WTC11 (cell line): ENCODE measurements around the gene ENDOV. TPM values are rescaled to one million over a fixed set of nuclear protein-coding genes. Genes with fewer than 3 reads are reported as not detected.

Source experiments
- ATAC-seq: fragments of 200-7000 bp; cut with Tn5 transposase; 2 replicates; pipeline ENCODE4 v1.10.0; 2021; ENCODE audit warnings: mild to moderate bottlenecking, moderate library complexity
- CTCF ChIA-PET: fragments of 300-600 bp; sonication (Branson Sonifier 250); formaldehyde crosslinking; loops from one replicate; lab custom pipeline; 2021; ENCODE audit warnings: antibody characterized with exemption; lab: Charles Lee
- POLR2A ChIA-PET: fragments of 350-600 bp; sonication (Branson Sonifier 250); formaldehyde crosslinking; loops from one replicate; lab custom pipeline; 2021; ENCODE audit warnings: antibody characterized with exemption; lab: Charles Lee
- DNase-seq: peaks from one replicate; pipeline ENCODE4 v3.0.0; 2021; ENCODE audit warnings: low spot score
- H3K27ac Mint-ChIP-seq: 2 replicates; pipeline ENCODE4 v1.8.0; 2021; ENCODE audit warnings: mixed read lengths
- H3K27me3 Mint-ChIP-seq: 2 replicates; pipeline ENCODE4 v1.8.0; 2021; ENCODE audit warnings: low read depth, mild to moderate bottlenecking, moderate library complexity, mixed read lengths
- H3K36me3 Mint-ChIP-seq: 2 replicates; pipeline ENCODE4 v1.8.0; 2021; ENCODE audit warnings: mixed read lengths
- H3K4me1 Mint-ChIP-seq: 2 replicates; pipeline ENCODE4 v1.8.0; 2022; ENCODE audit warnings: mixed read lengths
- H3K4me3 Mint-ChIP-seq: 2 replicates; pipeline ENCODE4 v1.8.0; 2021; ENCODE audit warnings: mild to moderate bottlenecking, moderate library complexity, mixed read lengths
- H3K9me3 Mint-ChIP-seq: 2 replicates; pipeline ENCODE4 v1.8.0; 2021; ENCODE audit warnings: mixed read lengths
- EMX1 ChIP-seq: fragments of 250-450 bp; sonication (Bioruptor Pico); IDR thresholded peaks from 2 replicates; pipeline ENCODE4 v1.8.0; 2021; ENCODE audit warnings: mild to moderate bottlenecking
- ETV6 ChIP-seq: sonication (generic); formaldehyde crosslinking; IDR thresholded peaks from 2 replicates; pipeline ENCODE4 v1.8.1; 2022; ENCODE audit warnings: mild to moderate bottlenecking, missing genetic modification reagents
- FOXP1 ChIP-seq: sonication (generic); formaldehyde crosslinking; IDR thresholded peaks from 2 replicates; pipeline ENCODE4 v1.8.0; 2022; ENCODE audit warnings: missing genetic modification reagents, mild to moderate bottlenecking, moderate library complexity, borderline replicate concordance
- GTF2I ChIP-seq: fragments of 250-450 bp; sonication (Bioruptor Pico); conservative IDR thresholded peaks from 2 replicates; pipeline ENCODE4 v1.4.0; 2021; ENCODE audit warnings: mild to moderate bottlenecking
- IRF2 ChIP-seq: sonication (generic); formaldehyde crosslinking; IDR thresholded peaks from 2 replicates; pipeline ENCODE4 v1.8.0; 2022; ENCODE audit warnings: low read depth, missing genetic modification reagents, borderline replicate concordance
- MYBL2 ChIP-seq: sonication (generic); formaldehyde crosslinking; IDR thresholded peaks from 2 replicates; pipeline ENCODE4 v1.8.1; 2023; ENCODE audit warnings: mild to moderate bottlenecking, moderate library complexity, missing genetic modification reagents
- NR3C1 ChIP-seq: sonication (generic); formaldehyde crosslinking; conservative IDR thresholded peaks from 2 replicates; pipeline ENCODE4 v1.8.1; 2023; ENCODE audit warnings: low read depth, mild to moderate bottlenecking, missing genetic modification reagents
- PREB ChIP-seq: sonication (generic); formaldehyde crosslinking; IDR thresholded peaks from 2 replicates; pipeline ENCODE4 v1.8.1; 2022; ENCODE audit warnings: mild to moderate bottlenecking, missing genetic modification reagents, moderate library complexity, borderline replicate concordance
- SP1 ChIP-seq: sonication (generic); formaldehyde crosslinking; conservative IDR thresholded peaks from 2 replicates; pipeline ENCODE4 v1.8.1; 2022; ENCODE audit warnings: missing genetic modification reagents
- USF1 ChIP-seq: sonication (generic); formaldehyde crosslinking; IDR thresholded peaks from 2 replicates; pipeline ENCODE4 v1.8.0; 2022; ENCODE audit warnings: mild to moderate bottlenecking, missing genetic modification reagents
- ZNF232 ChIP-seq: sonication (generic); formaldehyde crosslinking; IDR thresholded peaks from 2 replicates; pipeline ENCODE4 v1.8.0; 2022; ENCODE audit warnings: mild to moderate bottlenecking, missing genetic modification reagents
- ZNF317 ChIP-seq: sonication (generic); formaldehyde crosslinking; IDR thresholded peaks from 2 replicates; pipeline ENCODE4 v1.8.1; 2023; ENCODE audit warnings: low read depth, mild to moderate bottlenecking, moderate library complexity, missing genetic modification reagents, borderline replicate concordance
- ZNF396 ChIP-seq: fragments of 250-450 bp; sonication (Bioruptor Pico); IDR thresholded peaks from 2 replicates; pipeline ENCODE4 v1.8.0; 2021; ENCODE audit warnings: mild to moderate bottlenecking, moderate library complexity, borderline replicate concordance
- total RNA-seq: library from RNA; stranded (reverse); gene quantifications from 3 replicates; pipeline ENCODE4 v1.2.3, GENCODE V29; 2021
- TF ChIP-seq, protein P1 (sequence below): sonication (generic); formaldehyde crosslinking; IDR thresholded peaks from 2 replicates; pipeline ENCODE4 v1.8.0; 2022; ENCODE audit warnings: mild to moderate bottlenecking, missing genetic modification reagents
- TF ChIP-seq, protein P2 (sequence below): sonication (generic); formaldehyde crosslinking; IDR thresholded peaks from 2 replicates; pipeline ENCODE4 v1.8.0; 2023; ENCODE audit warnings: missing genetic modification reagents
- TF ChIP-seq, protein P3 (sequence below): sonication (generic); formaldehyde crosslinking; IDR thresholded peaks from 2 replicates; pipeline ENCODE4 v1.8.0; 2023; ENCODE audit warnings: missing genetic modification reagents, mild to moderate bottlenecking, borderline replicate concordance
- TF ChIP-seq, protein P4 (sequence below): sonication (generic); formaldehyde crosslinking; IDR thresholded peaks from 2 replicates; pipeline ENCODE4 v1.8.0; 2022; ENCODE audit warnings: mild to moderate bottlenecking, missing genetic modification reagents

The ENDOV gene
- total RNA-seq, 1 experiment from 2014 or later, result 25.2 TPM

GRCh38 chr17:80475910-80476876 lies 61.2 kb downstream of the ENDOV start, which contains the start of gene NPTX1:
Gene NPTX1 (minus strand): TSS chr17:80476607. CDS start chr17:80476446, 161 bp downstream.
- H3K4me3 Mint-ChIP-seq, result peak within 1 kb of the TSS; percentile 61

GRCh38 chr17:80476877-80477646 lies 62.1 kb downstream of the ENDOV start:
- Mint-ChIP-seq H3K9me3 (no peaks in the 10 kb centered on the region), H3K4me3 (no peak overlapping the region), H3K36me3 (no peaks in the 10 kb centered on the region), H3K27ac (no peak overlapping the region), H3K27me3 (peaks cover 82% of the 10 kb centered on the region), H3K4me1 (peaks cover 18% of the 10 kb centered on the region)
- POLR2A ChIA-PET, result no interaction called here
- no peak for ATAC-seq
- no peak for DNase-seq
- TF ChIP-seq, protein P1, sequence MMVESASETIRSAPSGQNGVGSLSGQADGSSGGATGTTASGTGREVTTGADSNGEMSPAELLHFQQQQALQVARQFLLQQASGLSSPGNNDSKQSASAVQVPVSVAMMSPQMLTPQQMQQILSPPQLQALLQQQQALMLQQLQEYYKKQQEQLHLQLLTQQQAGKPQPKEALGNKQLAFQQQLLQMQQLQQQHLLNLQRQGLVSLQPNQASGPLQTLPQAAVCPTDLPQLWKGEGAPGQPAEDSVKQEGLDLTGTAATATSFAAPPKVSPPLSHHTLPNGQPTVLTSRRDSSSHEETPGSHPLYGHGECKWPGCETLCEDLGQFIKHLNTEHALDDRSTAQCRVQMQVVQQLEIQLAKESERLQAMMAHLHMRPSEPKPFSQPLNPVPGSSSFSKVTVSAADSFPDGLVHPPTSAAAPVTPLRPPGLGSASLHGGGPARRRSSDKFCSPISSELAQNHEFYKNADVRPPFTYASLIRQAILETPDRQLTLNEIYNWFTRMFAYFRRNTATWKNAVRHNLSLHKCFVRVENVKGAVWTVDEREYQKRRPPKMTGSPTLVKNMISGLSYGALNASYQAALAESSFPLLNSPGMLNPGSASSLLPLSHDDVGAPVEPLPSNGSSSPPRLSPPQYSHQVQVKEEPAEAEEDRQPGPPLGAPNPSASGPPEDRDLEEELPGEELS (CRISPR knock-in tag), result no peak
- TF ChIP-seq PREB (no peak), GTF2I (CRISPR knock-in tag) (no peak), ZNF396 (CRISPR knock-in tag) (no peak), ETV6 (no peak), IRF2 (no peak), USF1 (no peak), ZNF317 (CRISPR knock-in tag) (no peak)
- TF ChIP-seq, protein P2, sequence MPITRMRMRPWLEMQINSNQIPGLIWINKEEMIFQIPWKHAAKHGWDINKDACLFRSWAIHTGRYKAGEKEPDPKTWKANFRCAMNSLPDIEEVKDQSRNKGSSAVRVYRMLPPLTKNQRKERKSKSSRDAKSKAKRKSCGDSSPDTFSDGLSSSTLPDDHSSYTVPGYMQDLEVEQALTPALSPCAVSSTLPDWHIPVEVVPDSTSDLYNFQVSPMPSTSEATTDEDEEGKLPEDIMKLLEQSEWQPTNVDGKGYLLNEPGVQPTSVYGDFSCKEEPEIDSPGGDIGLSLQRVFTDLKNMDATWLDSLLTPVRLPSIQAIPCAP, result no peak
- TF ChIP-seq, protein P3, sequence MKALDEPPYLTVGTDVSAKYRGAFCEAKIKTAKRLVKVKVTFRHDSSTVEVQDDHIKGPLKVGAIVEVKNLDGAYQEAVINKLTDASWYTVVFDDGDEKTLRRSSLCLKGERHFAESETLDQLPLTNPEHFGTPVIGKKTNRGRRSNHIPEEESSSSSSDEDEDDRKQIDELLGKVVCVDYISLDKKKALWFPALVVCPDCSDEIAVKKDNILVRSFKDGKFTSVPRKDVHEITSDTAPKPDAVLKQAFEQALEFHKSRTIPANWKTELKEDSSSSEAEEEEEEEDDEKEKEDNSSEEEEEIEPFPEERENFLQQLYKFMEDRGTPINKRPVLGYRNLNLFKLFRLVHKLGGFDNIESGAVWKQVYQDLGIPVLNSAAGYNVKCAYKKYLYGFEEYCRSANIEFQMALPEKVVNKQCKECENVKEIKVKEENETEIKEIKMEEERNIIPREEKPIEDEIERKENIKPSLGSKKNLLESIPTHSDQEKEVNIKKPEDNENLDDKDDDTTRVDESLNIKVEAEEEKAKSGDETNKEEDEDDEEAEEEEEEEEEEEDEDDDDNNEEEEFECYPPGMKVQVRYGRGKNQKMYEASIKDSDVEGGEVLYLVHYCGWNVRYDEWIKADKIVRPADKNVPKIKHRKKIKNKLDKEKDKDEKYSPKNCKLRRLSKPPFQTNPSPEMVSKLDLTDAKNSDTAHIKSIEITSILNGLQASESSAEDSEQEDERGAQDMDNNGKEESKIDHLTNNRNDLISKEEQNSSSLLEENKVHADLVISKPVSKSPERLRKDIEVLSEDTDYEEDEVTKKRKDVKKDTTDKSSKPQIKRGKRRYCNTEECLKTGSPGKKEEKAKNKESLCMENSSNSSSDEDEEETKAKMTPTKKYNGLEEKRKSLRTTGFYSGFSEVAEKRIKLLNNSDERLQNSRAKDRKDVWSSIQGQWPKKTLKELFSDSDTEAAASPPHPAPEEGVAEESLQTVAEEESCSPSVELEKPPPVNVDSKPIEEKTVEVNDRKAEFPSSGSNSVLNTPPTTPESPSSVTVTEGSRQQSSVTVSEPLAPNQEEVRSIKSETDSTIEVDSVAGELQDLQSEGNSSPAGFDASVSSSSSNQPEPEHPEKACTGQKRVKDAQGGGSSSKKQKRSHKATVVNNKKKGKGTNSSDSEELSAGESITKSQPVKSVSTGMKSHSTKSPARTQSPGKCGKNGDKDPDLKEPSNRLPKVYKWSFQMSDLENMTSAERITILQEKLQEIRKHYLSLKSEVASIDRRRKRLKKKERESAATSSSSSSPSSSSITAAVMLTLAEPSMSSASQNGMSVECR (CRISPR knock-in tag), result no peak
- CTCF ChIA-PET, result interaction anchor here (0.6 to 4.1 kb wide), 16 partner anchors 8 to 422 kb away, joined by 3 to 23 read pairs (median 3); no protein-coding TSS in a partner anchor

More at GRCh38 chr17:80475910-80476876, 61.2 kb downstream of the ENDOV start, which contains the start of gene NPTX1:
- Mint-ChIP-seq H3K4me1 (peaks cover 14% of the 10 kb centered on the region), H3K27ac (no peak within 1 kb of the TSS), H3K27me3 (peaks cover 82% of the 10 kb centered on the region), H3K36me3 (no peaks in the 10 kb centered on the region), H3K9me3 (no peaks in the 10 kb centered on the region)
- ATAC-seq (peak; percentile 17), DNase-seq (no peak)
- POLR2A ChIA-PET, result interaction anchor here (1.1 kb wide), 1 partner anchor 90 kb away, joined by 3 read pairs; no protein-coding TSS in a partner anchor
- TF ChIP-seq EMX1 (CRISPR knock-in tag) (no peak), MYBL2 (CRISPR knock-in tag) (no peak), NR3C1 (CRISPR knock-in tag) (no peak), ZNF232 (CRISPR knock-in tag) (0 out of 2 replicates have a peak, but pooled peaks have one; percentile 24), FOXP1 (CRISPR knock-in tag) (0 out of 2 replicates have a peak, but pooled peaks have one; percentile 28), SP1 (0 out of 2 replicates have a peak, but pooled peaks have one; percentile 22)
- TF ChIP-seq, protein P4, sequence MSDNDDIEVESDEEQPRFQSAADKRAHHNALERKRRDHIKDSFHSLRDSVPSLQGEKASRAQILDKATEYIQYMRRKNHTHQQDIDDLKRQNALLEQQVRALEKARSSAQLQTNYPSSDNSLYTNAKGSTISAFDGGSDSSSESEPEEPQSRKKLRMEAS (CRISPR knock-in tag), result peak; percentile 22; the same call in 1 of the 2 replicates
- TF ChIP-seq, all 79 proteins: peak for 4
- CTCF ChIA-PET, result interaction anchor here (0.7 to 4.1 kb wide), 10 partner anchors 10 to 657 kb away, joined by 3 to 23 read pairs (median 4); no protein-coding TSS in a partner anchor
